ENCODE results near the gene RELL2.
A peak's percentile ranks its signal among the peaks of the same experiment; 100 is the strongest.

Gene RELL2

DNA sequence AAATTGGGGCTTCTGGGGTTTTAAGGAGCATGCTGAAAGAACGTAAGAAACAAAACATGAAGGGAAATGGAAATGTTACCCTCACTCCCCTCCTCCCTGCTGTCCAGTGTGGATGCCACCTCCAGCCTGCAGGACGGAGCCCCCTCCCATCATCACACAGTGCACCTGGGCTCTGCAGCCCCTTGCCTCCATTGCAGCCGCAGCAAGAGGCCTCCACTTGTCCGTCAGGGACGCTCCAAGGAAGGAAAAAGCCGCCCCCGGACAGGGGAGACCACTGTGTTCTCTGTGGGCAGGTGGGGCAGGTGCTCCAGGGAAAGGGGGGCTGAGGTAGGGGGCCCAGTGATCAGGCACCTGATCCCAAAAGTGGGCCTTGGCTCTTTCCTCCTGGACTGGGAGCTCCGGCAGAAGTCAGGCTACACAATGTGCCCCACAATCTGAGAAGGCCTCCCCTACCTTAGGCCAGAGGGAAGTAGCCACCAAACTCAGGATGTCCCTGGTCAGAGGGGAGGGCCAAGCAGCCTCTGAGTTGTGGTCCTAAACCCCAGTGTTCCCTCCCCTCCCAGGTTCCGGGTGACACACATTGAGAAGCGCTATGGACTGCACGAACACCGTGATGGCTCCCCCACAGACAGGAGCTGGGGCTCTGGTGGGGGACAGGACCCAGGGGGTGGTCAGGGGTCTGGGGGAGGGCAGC lies 2.7 kb downstream of the RELL2 start:
- H3K9me3 ChIP-seq (ENCODE audit: control insufficient read depth in 1 of 2, low read length in 2 of 2) = no peaks in the 10 kb centered on the region
- H3K36me3 ChIP-seq (ENCODE audit: control insufficient read depth in 1 of 2, insufficient read depth in 2 of 2, low read length in 2 of 2) = peaks cover 5 to 29% of the 10 kb centered on the region in 2 donors
- no peak overlapping the region for H3K4me3 ChIP-seq (ENCODE audit: low read depth in 1 of 2, low read length in 2 of 2)
- H3K27ac ChIP-seq (ENCODE audit: low read length) = no peak overlapping the region
- H3K4me1 ChIP-seq (ENCODE audit: control insufficient read depth in 1 of 2, insufficient read depth in 2 of 2, low read length in 2 of 2) = peaks cover 8 to 26% of the 10 kb centered on the region in 2 donors
- H3K27me3 ChIP-seq (ENCODE audit: low read depth, low read length) = no peaks in the 10 kb centered on the region

- Histone ChIP-seq H3K4me3 (ENCODE audit: low read depth in 1 of 2, low read length in 2 of 2) (no peak overlapping the region), H3K9me3 (ENCODE audit: control insufficient read depth in 1 of 2, low read length in 2 of 2) (no peaks in the 10 kb centered on the region), H3K4me1 (ENCODE audit: control insufficient read depth in 1 of 2, insufficient read depth in 2 of 2, low read length in 2 of 2) (peaks cover 3 to 20% of the 10 kb centered on the region in 2 donors)
These were observed 3.2 kb downstream of the RELL2 start for GRCh38 chr5:141640051-141640415.

GRCh38 chr5:141640698-141641097 lies 3.9 kb downstream of the RELL2 start:
- Histone ChIP-seq H3K4me1 (ENCODE audit: control insufficient read depth in 1 of 2, insufficient read depth in 2 of 2, low read length in 2 of 2) (peaks cover 0 to 14% of the 10 kb centered on the region in 2 donors), H3K36me3 (ENCODE audit: control insufficient read depth in 1 of 2, insufficient read depth in 2 of 2, low read length in 2 of 2) (peaks cover 3 to 35% of the 10 kb centered on the region in 2 donors), H3K4me3 (ENCODE audit: low read depth in 1 of 2, low read length in 2 of 2) (no peak overlapping the region), H3K27ac (ENCODE audit: low read length) (no peak overlapping the region), H3K9me3 (ENCODE audit: control insufficient read depth in 1 of 2, low read length in 2 of 2) (no peaks in the 10 kb centered on the region), H3K27me3 (ENCODE audit: low read depth, low read length) (no peaks in the 10 kb centered on the region)

More at GRCh38 chr5:141640051-141640415, 3.2 kb downstream of the RELL2 start:
- Histone ChIP-seq H3K27ac (ENCODE audit: low read length) (no peak overlapping the region), H3K27me3 (ENCODE audit: low read depth, low read length) (no peaks in the 10 kb centered on the region), H3K36me3 (ENCODE audit: control insufficient read depth in 1 of 2, insufficient read depth in 2 of 2, low read length in 2 of 2) (peaks cover 3 to 33% of the 10 kb centered on the region in 2 donors)

- Histone ChIP-seq H3K4me3 (ENCODE audit: low read depth in 1 of 2, low read length in 2 of 2) (no peak overlapping the region), H3K36me3 (ENCODE audit: control insufficient read depth in 1 of 2, insufficient read depth in 2 of 2, low read length in 2 of 2) (peaks cover 11 to 45% of the 10 kb centered on the region in 2 donors), H3K27ac (ENCODE audit: low read length) (no peak overlapping the region), H3K4me1 (ENCODE audit: control insufficient read depth in 1 of 2, insufficient read depth in 2 of 2, low read length in 2 of 2) (peaks cover 0 to 8% of the 10 kb centered on the region in 2 donors), H3K27me3 (ENCODE audit: low read depth, low read length) (no peaks in the 10 kb centered on the region), H3K9me3 (ENCODE audit: control insufficient read depth in 1 of 2, low read length in 2 of 2) (no peaks in the 10 kb centered on the region)
These were observed 5.0 kb downstream of the RELL2 start for GRCh38 chr5:141641634-141642267.

- H3K9me3 ChIP-seq (ENCODE audit: control insufficient read depth in 1 of 2, low read length in 2 of 2) = no peaks in the 10 kb centered on the region
- no peaks in the 10 kb centered on the region for H3K27me3 ChIP-seq (ENCODE audit: low read depth, low read length)
- H3K27ac ChIP-seq (ENCODE audit: low read length) = no peak overlapping the region
- peaks cover 11 to 53% of the 10 kb centered on the region in 2 donors for H3K36me3 ChIP-seq (ENCODE audit: control insufficient read depth in 1 of 2, insufficient read depth in 2 of 2, low read length in 2 of 2)
- H3K4me3 ChIP-seq (ENCODE audit: low read depth in 1 of 2, low read length in 2 of 2) = no peak overlapping the region
- peaks cover 0 to 12% of the 10 kb centered on the region in 2 donors for H3K4me1 ChIP-seq (ENCODE audit: control insufficient read depth in 1 of 2, insufficient read depth in 2 of 2, low read length in 2 of 2)
These were observed 9.2 kb downstream of the RELL2 start for GRCh38 chr5:141646026-141646425.

DNA sequence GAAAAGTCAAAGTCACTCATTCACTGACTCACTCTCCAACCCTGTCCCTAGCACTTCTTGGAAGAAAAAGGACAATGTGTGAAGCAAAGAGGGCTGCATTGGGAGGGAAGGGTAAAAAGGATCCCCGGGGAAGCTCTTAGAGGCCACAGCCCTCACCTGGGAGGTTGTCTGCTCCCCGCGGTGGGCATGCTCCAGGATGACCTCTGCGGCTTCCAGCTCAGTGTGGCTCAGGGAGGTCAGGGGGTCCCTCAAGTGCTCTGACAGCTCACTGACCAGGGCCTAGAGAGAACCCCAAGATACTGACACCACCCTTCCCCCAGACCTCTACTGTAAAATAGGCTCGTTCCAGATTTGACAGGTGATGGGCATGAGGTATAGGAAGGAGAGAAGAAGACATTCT lies 10.4 kb downstream of the RELL2 start:
- no peak overlapping the region for H3K27ac ChIP-seq (ENCODE audit: low read length)
- no peaks in the 10 kb centered on the region for H3K27me3 ChIP-seq (ENCODE audit: low read depth, low read length)
- peaks cover 0 to 12% of the 10 kb centered on the region in 2 donors for H3K4me1 ChIP-seq (ENCODE audit: control insufficient read depth in 1 of 2, insufficient read depth in 2 of 2, low read length in 2 of 2)
- no peaks in the 10 kb centered on the region for H3K9me3 ChIP-seq (ENCODE audit: control insufficient read depth in 1 of 2, low read length in 2 of 2)
- no peak overlapping the region for H3K4me3 ChIP-seq (ENCODE audit: low read depth in 1 of 2, low read length in 2 of 2)
- peaks cover 11 to 48% of the 10 kb centered on the region in 2 donors for H3K36me3 ChIP-seq (ENCODE audit: control insufficient read depth in 1 of 2, insufficient read depth in 2 of 2, low read length in 2 of 2)

DNA sequence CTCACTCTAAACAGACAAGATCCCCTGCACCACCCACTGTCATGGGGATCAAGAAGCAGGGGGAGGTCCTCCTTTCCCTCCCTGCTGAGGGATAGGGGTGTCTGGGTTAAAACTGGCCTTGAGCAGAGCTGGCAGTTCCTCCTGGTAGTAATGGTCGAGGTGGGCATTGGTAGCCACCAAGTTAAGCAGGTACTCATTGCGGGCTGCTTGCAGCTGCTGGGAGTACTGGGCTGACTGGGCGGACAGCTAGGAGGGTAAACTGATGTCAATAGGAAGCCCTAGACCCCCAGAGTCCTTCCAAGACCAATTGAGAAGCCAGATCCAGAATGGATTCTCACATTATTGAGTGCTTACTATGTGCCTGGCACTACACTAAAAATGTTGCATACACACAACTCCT lies 11.1 kb downstream of the RELL2 start:
- H3K27me3 ChIP-seq (ENCODE audit: low read depth, low read length) = no peaks in the 10 kb centered on the region
- peaks cover 11 to 45% of the 10 kb centered on the region in 2 donors for H3K36me3 ChIP-seq (ENCODE audit: control insufficient read depth in 1 of 2, insufficient read depth in 2 of 2, low read length in 2 of 2)
- peaks cover 0 to 12% of the 10 kb centered on the region in 2 donors for H3K4me1 ChIP-seq (ENCODE audit: control insufficient read depth in 1 of 2, insufficient read depth in 2 of 2, low read length in 2 of 2)
- no peak overlapping the region for H3K4me3 ChIP-seq (ENCODE audit: low read depth in 1 of 2, low read length in 2 of 2)
- no peaks in the 10 kb centered on the region for H3K9me3 ChIP-seq (ENCODE audit: control insufficient read depth in 1 of 2, low read length in 2 of 2)
- no peak overlapping the region for H3K27ac ChIP-seq (ENCODE audit: low read length)

GRCh38 chr5:141649056-141649688 lies 12.4 kb downstream of the RELL2 start:
- Histone ChIP-seq H3K9me3 (ENCODE audit: control insufficient read depth in 1 of 2, low read length in 2 of 2) (no peaks in the 10 kb centered on the region), H3K27me3 (ENCODE audit: low read depth, low read length) (no peaks in the 10 kb centered on the region), H3K36me3 (ENCODE audit: control insufficient read depth in 1 of 2, insufficient read depth in 2 of 2, low read length in 2 of 2) (peaks cover 13 to 34% of the 10 kb centered on the region in 2 donors), H3K4me3 (ENCODE audit: low read depth in 1 of 2, low read length in 2 of 2) (no peak overlapping the region), H3K27ac (ENCODE audit: low read length) (no peak overlapping the region), H3K4me1 (ENCODE audit: control insufficient read depth in 1 of 2, insufficient read depth in 2 of 2, low read length in 2 of 2) (peaks cover 0 to 12% of the 10 kb centered on the region in 2 donors)

DNA sequence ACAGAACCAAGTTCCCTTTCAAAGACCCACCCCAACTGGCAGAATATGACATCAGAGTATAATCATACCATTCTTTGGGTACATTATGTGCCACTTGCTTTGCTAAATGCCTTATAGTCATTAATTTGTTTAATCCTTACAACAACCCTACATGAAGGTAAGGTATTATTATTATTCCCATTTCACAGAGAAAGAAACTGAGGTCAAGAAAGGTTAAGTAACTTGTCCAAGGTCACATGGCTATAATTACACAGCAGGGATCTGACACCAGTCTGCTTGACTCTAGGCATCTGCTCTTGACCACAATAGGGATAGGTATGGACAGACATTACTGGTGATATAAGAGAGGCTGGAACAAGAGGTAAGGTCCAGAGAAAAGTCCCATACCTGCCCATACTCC lies 13.2 kb downstream of the RELL2 start:
- H3K4me3 ChIP-seq (ENCODE audit: low read depth in 1 of 2, low read length in 2 of 2) = no peak overlapping the region
- no peak overlapping the region for H3K27ac ChIP-seq (ENCODE audit: low read length)
- no peaks in the 10 kb centered on the region for H3K27me3 ChIP-seq (ENCODE audit: low read depth, low read length)
- H3K9me3 ChIP-seq (ENCODE audit: control insufficient read depth in 1 of 2, low read length in 2 of 2) = no peaks in the 10 kb centered on the region
- H3K36me3 ChIP-seq (ENCODE audit: control insufficient read depth in 1 of 2, insufficient read depth in 2 of 2, low read length in 2 of 2) = peaks cover 12 to 31% of the 10 kb centered on the region in 2 donors
- H3K4me1 ChIP-seq (ENCODE audit: control insufficient read depth in 1 of 2, insufficient read depth in 2 of 2, low read length in 2 of 2) = peaks cover 0 to 12% of the 10 kb centered on the region in 2 donors

DNA sequence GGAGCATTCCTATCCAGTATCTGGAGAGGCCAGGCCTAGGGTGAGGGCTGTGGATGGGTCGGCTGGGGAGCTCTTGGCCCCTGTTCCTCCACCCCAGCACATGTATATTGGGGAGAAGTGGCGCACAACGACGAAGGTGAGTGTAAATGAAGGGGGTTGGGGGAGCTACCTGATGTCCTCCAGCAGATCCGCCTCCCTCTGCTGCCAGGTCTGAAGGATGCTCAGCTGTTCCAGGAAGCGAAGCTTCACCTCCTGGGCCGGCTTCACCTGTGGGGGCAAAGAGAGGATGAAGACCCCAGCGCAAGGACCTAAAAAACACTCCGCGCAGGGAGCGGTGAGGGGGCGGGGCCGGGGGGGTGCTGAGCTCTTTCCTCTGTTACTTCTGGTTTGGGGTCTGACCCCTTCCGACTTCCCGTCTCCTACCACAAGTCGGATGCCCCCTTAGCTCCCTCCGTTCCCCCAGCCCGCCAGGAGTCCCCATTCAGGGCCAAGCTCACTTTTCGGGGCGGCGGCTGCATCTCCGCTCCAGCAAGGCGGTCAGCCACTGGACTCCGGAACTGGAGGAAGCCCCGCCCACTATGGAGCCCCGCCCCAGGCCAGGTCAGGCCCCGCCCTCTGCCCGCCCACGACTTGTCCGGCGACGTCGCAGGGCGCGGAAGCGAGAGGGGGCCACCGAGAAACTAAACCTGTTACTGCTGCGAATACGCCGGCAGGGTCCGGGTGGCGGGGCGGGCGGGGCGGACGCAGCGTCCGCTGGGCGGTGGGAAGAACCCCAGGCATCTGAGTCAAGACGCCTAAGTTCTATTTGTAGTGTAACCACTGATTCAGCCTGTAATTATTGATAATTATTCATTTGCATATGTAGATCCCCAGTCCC lies 14.3 kb downstream of the RELL2 start, which contains the start of gene FCHSD1:
FCHSD1 (minus strand) TSS at position 568 of the 877 bp plus-strand sequence; CDS start at position 518, 50 bp downstream.
- no peaks in the 10 kb centered on the region for H3K27me3 ChIP-seq (ENCODE audit: low read depth, low read length)
- H3K36me3 ChIP-seq (ENCODE audit: control insufficient read depth in 1 of 2, insufficient read depth in 2 of 2, low read length in 2 of 2) = peaks cover 8 to 32% of the 10 kb centered on the region in 2 donors
- H3K4me1 ChIP-seq (ENCODE audit: control insufficient read depth in 1 of 2, insufficient read depth in 2 of 2, low read length in 2 of 2) = peaks cover 0 to 12% of the 10 kb centered on the region in 2 donors
- peak within 1 kb of the TSS; percentile 70 to 80 for H3K4me3 ChIP-seq (ENCODE audit: low read depth in 1 of 2, low read length in 2 of 2)
- no peaks in the 10 kb centered on the region for H3K9me3 ChIP-seq (ENCODE audit: control insufficient read depth in 1 of 2, low read length in 2 of 2)
- H3K27ac ChIP-seq (ENCODE audit: low read length) = peak within 1 kb of the TSS; percentile 31

Measured in muscle layer of duodenum (tissue), 2 donors.